Left renal cortex interstitium (tissue), 4 donors: ENCODE results near the gene ZNF576. TPM values are rescaled to one million over a fixed set of nuclear protein-coding genes. Genes with fewer than 3 reads are reported as not detected.
"Not testable (repeated sequence)": the region's sequence is repeated elsewhere in the genome, so short reads cannot be mapped to it uniquely, and the experiment has no call there.

Experiments
- DNase-seq, 4 donors: peaks; one replicate each; pipeline ENCODE4 v3.0.0-alpha.2; 2013; ENCODE audit warnings: low read depth in 4 of 4, low spot score in 2 of 4, missing footprints in 1 of 4
- polyA plus RNA-seq, 4 donors: library from polyadenylated mRNA; unstranded; fragments of 120-200 nt; gene quantifications; one replicate each; pipeline ENCODE4 v1.2.1, GENCODE V29; 2013; ENCODE audit not compliant: insufficient read length in 4 of 4

The ZNF576 gene
- polyA plus RNA-seq, 4 donors, result 10.8 to 17.6 (median 13.7) TPM

GRCh38 chr19:43597876-43598275, 1.5 kb downstream of the ZNF576 start:
- DNase-seq, result no peak

- DNase-seq, result no peak
These were observed 2.2 kb downstream of the ZNF576 start for GRCh38 chr19:43598445-43599240.

GRCh38 chr19:43599635-43600295, 3.4 kb downstream of the ZNF576 start:
- DNase-seq, result no peak

GRCh38 chr19:43600326-43600725, 3.9 kb downstream of the ZNF576 start:
- not testable (repeated sequence) for DNase-seq

GRCh38 chr19:43605875-43606568, 9.6 kb downstream of the ZNF576 start:
- no peak for DNase-seq

GRCh38 chr19:43606569-43607229, 10.3 kb downstream of the ZNF576 start:
- no peak for DNase-seq

GRCh38 chr19:43607238-43608205, 11.1 kb downstream of the ZNF576 start:
- no peak for DNase-seq

- no peak for DNase-seq
These were observed 13.5 kb downstream of the ZNF576 start for GRCh38 chr19:43609872-43610271.

GRCh38 chr19:43610493-43610892, 14.1 kb downstream of the ZNF576 start:
- no peak for DNase-seq

GRCh38 chr19:43611788-43612187, 15.4 kb downstream of the ZNF576 start, which contains the start of gene SRRM5:
Gene SRRM5 (plus strand): TSS chr19:43612088. CDS start chr19:43612122, 34 bp downstream.
- no peak for DNase-seq

- no peak for DNase-seq
These were observed 16.0 kb downstream of the ZNF576 start for GRCh38 chr19:43612374-43612773.

GRCh38 chr19:43616306-43616705, 19.9 kb downstream of the ZNF576 start:
- no peak for DNase-seq

- no peak for DNase-seq
These were observed 20.6 kb downstream of the ZNF576 start for GRCh38 chr19:43616954-43617353.

GRCh38 chr19:43618921-43619261, 22.5 kb downstream of the ZNF576 start:
- peak in 1 of 4 donors; percentile 31 for DNase-seq

GRCh38 chr19:43619262-43620060, 23.1 kb downstream of the ZNF576 start, which contains the start of gene ZNF428:
Gene ZNF428 (minus strand): TSS chr19:43619629. CDS start chr19:43614304, 5,325 bp downstream.
- DNase-seq, result peak in 3 of 4 donors; percentile 84 to 86 (median 84)

GRCh38 chr19:43620061-43621001, 23.9 kb downstream of the ZNF576 start:
- no peak for DNase-seq

GRCh38 chr19:43622070-43622469, 25.7 kb downstream of the ZNF576 start:
- no peak for DNase-seq

- no peak for DNase-seq
These were observed 26.6 kb downstream of the ZNF576 start for GRCh38 chr19:43622956-43623355.
